Measurements from ENCODE around the gene SIMC1.
"Not testable (repeated sequence)": the region's sequence is repeated elsewhere in the genome, so short reads cannot be mapped to it uniquely, and the experiment has no call there.

SIMC1 gene

GRCh38 chr5:176216393-176216916 lies 21.8 kb upstream of the SIMC1 start:
- DNase-seq: not testable (repeated sequence)

- not testable (repeated sequence) for DNase-seq
Measured at GRCh38 chr5:176217188-176217729, 21.0 kb upstream of the SIMC1 start.

GRCh38 chr5:176217764-176218163 lies 20.5 kb upstream of the SIMC1 start:
- DNase-seq: not testable (repeated sequence)

- DNase-seq: not testable (repeated sequence)
Measured at GRCh38 chr5:176222006-176222405, 16.2 kb upstream of the SIMC1 start.

GRCh38 chr5:176228358-176228757 lies 9.9 kb upstream of the SIMC1 start:
- not testable (repeated sequence) for DNase-seq

- not testable (repeated sequence) for DNase-seq
Measured at GRCh38 chr5:176233253-176233652, 5.0 kb upstream of the SIMC1 start.

GRCh38 chr5:176235155-176235554 lies 3.1 kb upstream of the SIMC1 start:
- peak; percentile 68 for DNase-seq

GRCh38 chr5:176238645-176239283 lies 540 bp downstream of the SIMC1 start:
- not testable (repeated sequence) for DNase-seq

GRCh38 chr5:176239304-176239703 lies 1.1 kb downstream of the SIMC1 start:
- DNase-seq: not testable (repeated sequence)

- not testable (repeated sequence) for DNase-seq
Measured at GRCh38 chr5:176244318-176244717, 6.1 kb downstream of the SIMC1 start.

- not testable (repeated sequence) for DNase-seq
Measured at GRCh38 chr5:176245074-176245473, 6.8 kb downstream of the SIMC1 start.

GRCh38 chr5:176245489-176245888 lies 7.3 kb downstream of the SIMC1 start:
- not testable (repeated sequence) for DNase-seq

- DNase-seq: not testable (repeated sequence)
Measured at GRCh38 chr5:176250691-176251090, 12.5 kb downstream of the SIMC1 start.

- DNase-seq: not testable (repeated sequence)
Measured at GRCh38 chr5:176252171-176252570, 13.9 kb downstream of the SIMC1 start.

GRCh38 chr5:176253370-176254065 lies 15.3 kb downstream of the SIMC1 start:
- not testable (repeated sequence) for DNase-seq

- not testable (repeated sequence) for DNase-seq
Measured at GRCh38 chr5:176254066-176254393, 15.8 kb downstream of the SIMC1 start.

GRCh38 chr5:176257871-176258505 lies 19.8 kb downstream of the SIMC1 start:
- not testable (repeated sequence) for DNase-seq

- DNase-seq: not testable (repeated sequence)
Measured at GRCh38 chr5:176260682-176261081, 22.5 kb downstream of the SIMC1 start.

GRCh38 chr5:176266448-176266847 lies 28.2 kb downstream of the SIMC1 start:
- not testable (repeated sequence) for DNase-seq

- DNase-seq: not testable (repeated sequence)
Measured at GRCh38 chr5:176289018-176289417, 50.8 kb downstream of the SIMC1 start.

GRCh38 chr5:176290057-176290840 lies 52.0 kb downstream of the SIMC1 start:
- not testable (repeated sequence) for DNase-seq

- DNase-seq: not testable (repeated sequence)
Measured at GRCh38 chr5:176305356-176305755, 67.1 kb downstream of the SIMC1 start.

Data from CD4-positive, alpha-beta T cell treated with Interleukin-12 subunit alpha and Interleukin-12 subunit beta, for 1 hour (primary cell).